ENCODE results near the gene SYT12.
"Not testable (repeated sequence)": the region's sequence is repeated elsewhere in the genome, so short reads cannot be mapped to it uniquely, and the experiment has no call there.

Gene SYT12

DNA sequence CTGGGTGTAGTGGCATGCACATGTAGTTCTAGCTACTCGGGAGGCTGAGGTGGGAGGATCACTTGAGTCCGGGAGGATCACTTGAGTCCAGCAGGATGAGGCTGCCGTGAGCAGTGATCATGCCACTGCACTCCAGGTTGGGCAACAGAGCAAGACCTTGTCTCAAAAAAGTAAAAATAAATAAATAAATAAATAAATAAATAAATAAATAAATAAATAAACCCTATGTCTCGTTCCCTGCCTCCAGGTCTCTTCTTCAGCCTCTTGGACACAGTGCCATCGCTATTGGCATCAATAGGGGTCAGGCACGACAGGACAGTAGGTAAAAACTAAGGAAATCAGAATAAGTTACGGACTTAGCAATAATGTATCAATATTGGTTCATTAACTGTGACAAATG lies 23.4 kb upstream of the SYT12 start:
- DNase-seq, result no peak

DNA sequence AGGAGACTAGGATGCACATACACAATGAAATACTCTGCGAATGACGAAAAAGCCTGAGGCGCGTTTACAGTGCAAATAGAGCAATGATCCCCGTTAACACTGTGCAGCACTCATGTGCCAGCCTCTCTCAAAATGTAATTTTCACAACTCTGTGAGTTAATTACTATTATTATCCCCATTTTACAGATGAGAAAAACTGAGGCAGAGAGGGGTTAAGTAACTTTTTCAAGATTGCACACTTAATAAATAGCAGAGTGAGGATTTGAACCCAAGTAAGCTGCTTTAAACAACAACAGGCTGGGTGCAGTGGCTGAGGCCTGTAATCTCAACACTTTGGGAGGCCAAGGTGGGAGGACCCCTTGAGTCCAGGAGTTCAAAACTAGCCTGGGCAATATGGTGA lies 21.6 kb upstream of the SYT12 start:
- DNase-seq, result no peak

DNA sequence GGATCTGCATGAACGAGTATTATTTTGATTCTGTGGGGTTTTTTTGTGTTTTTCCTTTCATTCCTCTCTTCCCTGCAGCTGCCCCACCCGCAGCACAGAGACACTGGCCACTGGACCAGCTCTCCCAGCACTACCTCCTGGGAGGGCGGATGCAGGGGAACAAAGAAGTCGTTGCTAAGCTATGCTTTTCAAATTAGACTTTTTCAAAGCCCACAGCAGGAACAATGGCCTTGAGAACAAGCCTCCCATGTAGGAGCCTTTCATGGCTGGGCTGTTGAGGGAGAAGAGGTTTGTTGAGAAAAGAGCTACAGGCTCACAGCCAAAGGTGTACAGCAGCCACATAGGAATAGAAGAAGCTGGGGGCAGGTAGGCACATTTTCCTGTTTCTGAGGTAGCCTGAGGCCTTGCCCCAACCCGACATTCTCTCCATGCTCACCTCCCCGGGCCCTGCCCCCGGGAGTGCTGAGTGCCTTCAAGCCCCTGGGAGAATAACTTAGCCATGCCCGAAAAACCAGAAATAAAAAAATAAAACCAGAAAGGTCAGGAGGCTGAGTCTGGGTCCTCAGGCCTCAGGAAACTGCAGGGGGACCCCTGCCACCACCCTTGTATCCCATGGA lies 20.5 kb upstream of the SYT12 start:
- no peak for DNase-seq

DNA sequence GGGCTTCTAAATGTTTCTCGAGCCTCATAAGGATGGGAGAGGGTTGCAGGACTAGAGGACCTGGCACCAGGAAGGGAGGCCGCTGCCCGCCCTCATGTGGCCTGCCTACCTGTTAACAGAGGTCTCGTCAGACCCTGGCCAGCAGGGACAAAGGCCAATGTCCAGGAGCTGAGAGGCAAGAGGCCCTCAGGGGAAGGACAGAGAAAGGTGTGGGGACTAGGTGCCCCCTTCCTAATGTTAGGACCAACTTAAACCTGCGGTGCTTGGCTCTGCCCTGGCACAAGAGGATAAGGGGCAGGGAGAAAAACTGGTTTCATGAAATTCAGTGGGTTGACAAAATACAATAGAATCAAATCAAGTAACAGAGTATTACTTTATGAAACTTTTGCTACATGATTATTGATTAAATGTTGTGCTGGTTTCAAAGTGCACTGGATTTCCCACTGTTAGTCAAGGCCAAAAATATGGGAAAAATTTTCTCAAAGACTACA lies 20.0 kb upstream of the SYT12 start:
- DNase-seq, result no peak

DNA sequence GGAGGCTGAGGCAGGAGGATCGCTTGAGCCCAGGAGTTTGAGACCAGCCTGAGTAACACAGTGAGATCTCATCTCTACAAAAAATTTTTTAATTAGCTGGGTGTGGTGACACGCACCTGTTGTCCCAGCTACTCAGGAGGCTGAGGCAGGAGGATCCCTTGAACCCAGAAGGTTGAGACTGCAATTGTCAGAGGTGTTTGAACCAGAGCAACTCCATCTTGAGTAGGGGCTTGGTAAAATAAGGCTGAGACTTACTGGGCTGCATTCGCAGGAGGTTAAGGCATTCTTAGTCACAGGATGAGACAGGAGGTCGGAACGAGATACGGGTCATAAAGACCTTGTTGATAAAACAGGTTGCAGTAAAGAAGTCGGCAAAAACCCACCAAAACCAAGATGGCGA lies 17.7 kb upstream of the SYT12 start:
- DNase-seq, result not testable (repeated sequence)

DNA sequence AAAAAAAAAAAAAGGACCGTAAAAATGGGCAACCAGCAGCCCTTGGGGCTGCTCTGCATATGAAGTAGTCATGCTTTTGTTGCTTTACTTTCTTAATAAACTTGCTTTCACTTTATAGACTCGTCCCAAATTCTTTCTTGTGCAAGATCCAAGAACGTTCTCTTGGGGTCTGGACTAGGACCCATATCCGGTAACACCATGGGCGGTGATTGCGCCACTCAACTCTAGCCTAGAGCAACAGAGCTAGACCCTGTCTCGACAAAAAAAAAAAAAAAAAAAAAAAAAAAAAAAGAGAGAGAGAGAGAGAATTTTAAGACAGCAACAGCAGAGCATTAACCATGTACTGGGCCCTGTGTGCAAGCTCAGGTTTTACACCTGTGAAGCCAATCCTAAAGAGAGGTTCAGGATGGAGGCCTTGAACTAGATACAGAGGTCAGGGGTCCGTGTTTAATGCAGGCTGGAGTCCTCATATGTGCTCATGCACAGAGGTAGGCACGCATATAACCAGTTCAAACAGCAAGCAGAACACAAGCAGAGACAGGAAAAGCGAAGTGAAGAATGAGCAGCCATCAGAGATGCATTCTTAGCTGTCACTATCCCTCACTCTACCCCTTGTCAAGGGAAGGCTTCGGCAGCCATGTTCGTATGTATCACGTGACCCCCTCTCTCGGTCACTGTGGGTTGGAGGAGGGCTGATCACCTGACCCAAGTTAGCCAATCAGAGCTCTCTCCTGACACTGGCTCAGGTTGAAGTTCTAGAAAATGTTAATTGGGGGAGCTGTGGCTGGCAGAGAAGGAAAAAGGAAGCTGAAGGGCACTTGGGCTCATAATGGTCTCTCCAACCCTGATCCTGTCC lies 16.7 kb upstream of the SYT12 start:
- no peak for DNase-seq

- DNase-seq, result no peak
Measured at GRCh38 chr11:67007126-67007525, 15.8 kb upstream of the SYT12 start.

GRCh38 chr11:67010296-67010905 lies 12.5 kb upstream of the SYT12 start:
- DNase-seq, result no peak

- DNase-seq, result no peak
Measured at GRCh38 chr11:67013511-67014045, 9.4 kb upstream of the SYT12 start.

GRCh38 chr11:67014343-67014742 lies 8.6 kb upstream of the SYT12 start:
- DNase-seq, result no peak

DNA sequence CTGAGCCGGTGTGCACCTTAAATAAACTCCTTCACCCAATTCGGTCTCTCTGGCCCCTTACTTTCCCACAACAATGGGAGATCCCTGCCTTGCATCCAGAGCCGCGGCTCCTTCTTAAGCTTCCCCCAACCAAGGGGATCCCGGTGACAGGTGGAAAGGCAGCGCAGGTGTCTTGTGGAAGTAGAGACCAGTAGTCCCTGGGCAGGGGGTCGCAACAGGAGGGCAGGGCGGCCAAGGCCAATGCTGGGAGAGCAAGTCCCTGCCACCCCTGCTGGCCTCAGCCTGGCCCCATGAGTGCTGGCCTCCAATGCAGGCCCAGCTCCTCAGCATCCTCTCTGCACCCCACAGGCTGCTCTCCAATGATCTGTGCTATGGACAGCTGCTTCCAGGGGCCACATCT lies 7.9 kb upstream of the SYT12 start:
- no peak for DNase-seq

DNA sequence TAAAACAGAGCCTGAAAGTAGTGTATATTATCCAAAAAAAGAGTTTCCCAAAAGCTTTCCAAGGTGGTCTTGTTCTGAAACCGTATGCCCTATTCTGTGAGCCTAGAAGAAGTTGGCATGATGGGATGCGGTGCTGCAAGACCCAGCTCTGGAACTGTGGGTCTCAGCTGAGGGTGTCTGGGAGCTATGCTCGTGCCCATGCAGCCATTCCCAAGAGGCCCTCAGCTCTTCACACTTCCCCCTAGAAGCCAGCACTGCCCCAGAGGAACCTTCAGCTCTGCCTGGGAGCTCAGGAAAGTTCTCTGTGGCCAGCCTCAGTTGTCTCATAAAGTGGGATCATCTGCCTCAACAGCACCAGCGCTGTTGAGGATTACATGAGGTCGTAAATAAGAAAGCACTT lies 6.4 kb upstream of the SYT12 start:
- DNase-seq, result no peak

GRCh38 chr11:67020949-67021348 lies 2.0 kb upstream of the SYT12 start:
- no peak for DNase-seq

- DNase-seq, result no peak
Measured at GRCh38 chr11:67022341-67022933, 497 bp upstream of the SYT12 start.

GRCh38 chr11:67023957-67024353 lies 1.0 kb downstream of the SYT12 start:
- DNase-seq, result no peak

DNA sequence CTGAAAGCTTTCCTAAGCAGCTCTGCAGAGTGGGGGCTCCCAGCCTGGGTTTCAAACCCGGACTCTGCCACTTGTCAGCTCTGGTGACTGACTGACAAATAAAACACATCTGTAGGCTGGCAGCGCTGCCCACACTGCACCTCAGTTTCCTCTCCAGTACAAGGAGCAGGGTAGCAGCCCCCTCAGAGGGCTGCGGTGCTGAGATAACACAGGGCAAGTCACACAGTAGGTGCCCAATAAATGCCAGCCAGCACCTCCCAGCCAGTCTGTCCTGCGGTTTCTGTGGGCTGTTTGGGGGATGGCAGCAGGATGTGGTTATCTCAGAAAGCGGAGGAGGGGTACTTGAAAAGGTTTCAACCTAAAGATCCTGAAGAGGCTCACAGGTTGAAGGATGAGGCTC lies 1.5 kb downstream of the SYT12 start:
- DNase-seq, result peak; percentile 20

GRCh38 chr11:67024966-67025365 lies 2.0 kb downstream of the SYT12 start:
- no peak for DNase-seq

GRCh38 chr11:67025750-67026149 lies 2.8 kb downstream of the SYT12 start:
- no peak for DNase-seq

DNA sequence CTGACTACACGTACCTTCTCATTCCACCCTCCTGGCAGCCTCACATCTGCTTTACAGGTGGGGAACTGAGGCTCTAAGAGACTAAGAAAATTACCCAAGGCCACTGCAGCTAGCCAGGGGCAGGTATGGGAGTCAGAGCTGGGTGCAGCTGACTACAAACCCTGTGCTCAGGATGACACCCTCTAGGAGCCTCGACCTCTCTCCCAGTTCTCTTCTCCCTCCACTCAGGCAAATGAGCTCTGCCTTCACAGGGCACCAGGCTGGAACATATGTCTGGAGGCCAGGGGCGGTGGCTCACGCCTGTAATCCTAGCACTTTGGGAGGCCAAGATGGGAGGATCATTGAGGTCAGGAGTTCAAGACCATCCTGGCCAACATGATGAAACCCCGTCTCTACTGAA lies 4.0 kb downstream of the SYT12 start:
- DNase-seq, result no peak

DNA sequence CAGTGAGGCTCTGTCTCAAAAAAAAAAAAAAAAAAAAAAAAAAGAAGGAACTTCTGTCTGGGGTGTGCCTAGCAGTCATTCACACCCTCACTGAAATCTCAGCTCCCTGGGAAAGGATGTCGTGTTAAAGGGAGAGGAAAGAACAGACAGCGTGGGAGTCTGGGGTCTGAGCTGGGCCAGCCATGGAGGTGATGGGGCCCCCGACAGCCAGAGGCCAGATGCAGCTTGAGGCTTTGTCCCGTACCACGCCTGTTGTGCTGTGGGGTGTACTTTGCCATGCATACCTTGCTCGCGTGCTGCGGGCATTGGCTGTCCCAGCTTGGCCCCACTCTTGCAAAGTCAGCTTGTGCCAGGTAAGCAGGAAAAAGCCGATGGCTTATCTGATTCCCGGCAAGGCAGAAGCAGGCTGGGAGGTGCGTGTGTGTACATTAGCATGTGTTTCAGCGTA lies 4.6 kb downstream of the SYT12 start:
- DNase-seq, result no peak

GRCh38 chr11:67027943-67028542 lies 5.1 kb downstream of the SYT12 start:
- DNase-seq, result no peak

GRCh38 chr11:67029146-67029545 lies 6.2 kb downstream of the SYT12 start:
- no peak for DNase-seq

- no peak for DNase-seq
Measured at GRCh38 chr11:67030976-67031375, 8.0 kb downstream of the SYT12 start.
